GM04504 (cell line): ENCODE measurements around the gene LIMS1.

Source experiments
- DNase-seq: peaks from one replicate; pipeline ENCODE4 v3.0.0-alpha.2; 2012; ENCODE audit warnings: low read depth

LIMS1 gene

GRCh38 chr2:108552566-108552965 is 18.3 kb downstream of the LIMS1 start:
- no peak for DNase-seq

- DNase-seq, result no peak
Measured at GRCh38 chr2:108553209-108553919, 19.1 kb downstream of the LIMS1 start.

GRCh38 chr2:108554528-108554927 is 20.3 kb downstream of the LIMS1 start:
- no peak for DNase-seq

GRCh38 chr2:108555572-108555971 is 21.3 kb downstream of the LIMS1 start:
- DNase-seq, result no peak

GRCh38 chr2:108556581-108556980 is 22.3 kb downstream of the LIMS1 start:
- DNase-seq, result peak; percentile 16

- no peak for DNase-seq
Measured at GRCh38 chr2:108560241-108560811, 26.1 kb downstream of the LIMS1 start.

GRCh38 chr2:108560895-108561530 is 26.7 kb downstream of the LIMS1 start:
- no peak for DNase-seq

GRCh38 chr2:108562274-108562673 is 28.0 kb downstream of the LIMS1 start:
- DNase-seq, result no peak

- no peak for DNase-seq
Measured at GRCh38 chr2:108564510-108564909, 30.2 kb downstream of the LIMS1 start.

- no peak for DNase-seq
Measured at GRCh38 chr2:108565778-108566375, 31.6 kb downstream of the LIMS1 start.

- DNase-seq, result no peak
Measured at GRCh38 chr2:108570416-108570815, 36.1 kb downstream of the LIMS1 start.

GRCh38 chr2:108571286-108571685 is 37.0 kb downstream of the LIMS1 start:
- no peak for DNase-seq

GRCh38 chr2:108573061-108573460 is 38.8 kb downstream of the LIMS1 start:
- DNase-seq, result peak; percentile 57

- DNase-seq, result no peak
Measured at GRCh38 chr2:108574332-108574731, 40.1 kb downstream of the LIMS1 start.

- no peak for DNase-seq
Measured at GRCh38 chr2:108575132-108575966, 41.1 kb downstream of the LIMS1 start.

- DNase-seq, result no peak
Measured at GRCh38 chr2:108577099-108577498, 42.8 kb downstream of the LIMS1 start.

- DNase-seq, result no peak
Measured at GRCh38 chr2:108579623-108580022, 45.4 kb downstream of the LIMS1 start.

GRCh38 chr2:108580050-108580449 is 45.8 kb downstream of the LIMS1 start:
- no peak for DNase-seq

GRCh38 chr2:108583903-108584520 is 49.7 kb downstream of the LIMS1 start:
- DNase-seq, result peak; percentile 56

GRCh38 chr2:108585436-108585835 is 51.2 kb downstream of the LIMS1 start:
- DNase-seq, result no peak

GRCh38 chr2:108586116-108586515 is 51.8 kb downstream of the LIMS1 start:
- no peak for DNase-seq

- DNase-seq, result no peak
Measured at GRCh38 chr2:108586631-108587030, 52.4 kb downstream of the LIMS1 start.
